ENCODE measurements around the gene RXRA. TPM values are rescaled to one million over a fixed set of nuclear protein-coding genes. Genes with fewer than 3 reads are reported as not detected.

Gene RXRA
- total and polyA plus RNA-seq, 2 experiments from 2014 or later = 32.9 to 46.1 TPM

- no peak for DNase-seq (ENCODE audit: low read depth in 1 of 2, low spot score in 1 of 2)
- H3K27me3 ChIP-seq = no peaks in the 10 kb centered on the region
- H3K4me3 ChIP-seq = no peak overlapping the region
- H3K36me3 ChIP-seq = no peaks in the 10 kb centered on the region
- no peak for TF ChIP-seq CTCF (IDR thresholded peaks at IDR 0.05; ENCODE audit: low read depth, low read length)
- H3K9me3 ChIP-seq (ENCODE audit: low read depth) = no peaks in the 10 kb centered on the region
- H3K27ac ChIP-seq = no peak overlapping the region
- peaks cover 6% of the 10 kb centered on the region for H3K4me1 ChIP-seq (ENCODE audit: low read depth)
Observed at GRCh38 chr9:134388976-134389375, 62.7 kb downstream of the RXRA start.

- Histone ChIP-seq H3K27ac (no peak overlapping the region), H3K4me1 (ENCODE audit: low read depth) (peaks cover 6% of the 10 kb centered on the region), H3K27me3 (no peaks in the 10 kb centered on the region), H3K9me3 (ENCODE audit: low read depth) (no peaks in the 10 kb centered on the region), H3K36me3 (no peaks in the 10 kb centered on the region), H3K4me3 (no peak overlapping the region)
- TF ChIP-seq CTCF (IDR thresholded peaks at IDR 0.05; ENCODE audit: low read depth, low read length) = no peak
- DNase-seq (ENCODE audit: low read depth in 1 of 2, low spot score in 1 of 2) = no peak
Observed at GRCh38 chr9:134389642-134390041, 63.4 kb downstream of the RXRA start.

DNA sequence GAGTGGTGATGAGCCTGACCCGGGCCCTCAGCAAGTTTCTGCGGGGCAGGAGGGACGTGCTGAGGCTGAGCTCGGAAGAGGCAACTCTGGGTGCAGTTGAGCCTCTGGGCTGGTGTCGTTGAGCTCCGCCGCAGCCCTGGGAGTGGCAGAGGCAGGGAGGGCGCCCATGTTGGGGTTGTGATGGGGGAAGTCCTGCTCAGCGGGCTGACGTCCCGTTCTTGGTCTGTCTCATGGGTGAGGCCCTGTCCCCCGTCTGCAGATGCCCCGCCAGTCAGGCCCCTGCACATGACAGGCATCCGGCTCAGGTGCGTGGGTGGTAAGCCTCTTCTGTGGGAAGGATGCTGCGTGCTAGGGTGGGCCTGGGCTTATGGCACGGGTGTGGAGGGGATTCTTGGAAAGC, 64.3 kb downstream of the RXRA start:
- no peaks in the 10 kb centered on the region for H3K27me3 ChIP-seq
- no peak for DNase-seq (ENCODE audit: low read depth in 1 of 2, low spot score in 1 of 2)
- peaks cover 6% of the 10 kb centered on the region for H3K4me1 ChIP-seq (ENCODE audit: low read depth)

GRCh38 chr9:134390947-134391318, 64.7 kb downstream of the RXRA start:
- no peaks in the 10 kb centered on the region for H3K27me3 ChIP-seq
- no peak for DNase-seq (ENCODE audit: low read depth in 1 of 2, low spot score in 1 of 2)
- H3K27ac ChIP-seq = no peak overlapping the region
- no peak for TF ChIP-seq CTCF (IDR thresholded peaks at IDR 0.05; ENCODE audit: low read depth, low read length)
- H3K9me3 ChIP-seq (ENCODE audit: low read depth) = no peaks in the 10 kb centered on the region
- no peak overlapping the region for H3K4me3 ChIP-seq
- no peaks in the 10 kb centered on the region for H3K36me3 ChIP-seq
- peaks cover 6% of the 10 kb centered on the region for H3K4me1 ChIP-seq (ENCODE audit: low read depth)

More for the DNA sequence above, 64.3 kb downstream of the RXRA start:
- TF ChIP-seq CTCF (IDR thresholded peaks at IDR 0.05; ENCODE audit: low read depth, low read length) = no peak
- H3K36me3 ChIP-seq = no peaks in the 10 kb centered on the region
- H3K27ac ChIP-seq = no peak overlapping the region
- no peak overlapping the region for H3K4me3 ChIP-seq
- no peaks in the 10 kb centered on the region for H3K9me3 ChIP-seq (ENCODE audit: low read depth)

GRCh38 chr9:134391319-134392231, 65.3 kb downstream of the RXRA start:
- H3K9me3 ChIP-seq (ENCODE audit: low read depth) = no peaks in the 10 kb centered on the region
- H3K27me3 ChIP-seq = no peaks in the 10 kb centered on the region
- H3K36me3 ChIP-seq = no peaks in the 10 kb centered on the region
- no peak overlapping the region for H3K4me3 ChIP-seq
- H3K4me1 ChIP-seq (ENCODE audit: low read depth) = peaks cover 6% of the 10 kb centered on the region
- TF ChIP-seq CTCF (IDR thresholded peaks at IDR 0.05; ENCODE audit: low read depth, low read length) = no peak
- H3K27ac ChIP-seq = no peak overlapping the region
- no peak for DNase-seq (ENCODE audit: low read depth in 1 of 2, low spot score in 1 of 2)

Measured in cardiac muscle cell (in vitro differentiated cells and primary cell).